ENCODE data around the gene PPIB. TPM values are rescaled to one million over a fixed set of nuclear protein-coding genes. Genes with fewer than 3 reads are reported as not detected.

PPIB gene
- total and polyA plus RNA-seq, 9 of the 15 experiments (the other 6 are each of a cell fraction or from before 2014, with no cell fraction given), result 306 to 746 (median 439) TPM

DNA sequence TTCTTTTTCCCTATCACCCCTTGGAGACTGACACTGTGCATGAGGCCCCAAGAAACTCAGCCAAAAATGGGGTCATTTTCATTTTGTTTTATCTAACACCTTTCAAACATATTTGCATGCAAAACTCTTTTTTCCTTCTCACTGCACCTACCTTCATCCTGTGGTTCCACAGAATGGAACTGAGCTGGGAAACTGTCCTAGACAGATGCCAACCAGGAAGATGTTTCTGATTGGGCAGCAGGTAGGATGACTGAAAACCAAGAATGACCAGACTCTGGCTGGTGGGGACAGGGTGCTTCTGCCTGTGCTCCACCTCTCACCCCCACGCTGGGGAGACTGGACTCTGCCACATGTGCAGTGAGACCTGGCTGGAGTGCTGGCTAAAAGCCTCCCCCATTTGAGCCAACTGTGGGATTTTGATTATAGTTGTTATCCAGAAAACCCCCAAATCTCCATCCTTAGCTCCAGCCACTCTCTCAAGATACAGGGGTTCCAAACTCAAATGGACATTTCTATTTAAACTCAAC, 5.2 kb downstream of the PPIB start (continued):
- TF ChIP-seq, protein P1, sequence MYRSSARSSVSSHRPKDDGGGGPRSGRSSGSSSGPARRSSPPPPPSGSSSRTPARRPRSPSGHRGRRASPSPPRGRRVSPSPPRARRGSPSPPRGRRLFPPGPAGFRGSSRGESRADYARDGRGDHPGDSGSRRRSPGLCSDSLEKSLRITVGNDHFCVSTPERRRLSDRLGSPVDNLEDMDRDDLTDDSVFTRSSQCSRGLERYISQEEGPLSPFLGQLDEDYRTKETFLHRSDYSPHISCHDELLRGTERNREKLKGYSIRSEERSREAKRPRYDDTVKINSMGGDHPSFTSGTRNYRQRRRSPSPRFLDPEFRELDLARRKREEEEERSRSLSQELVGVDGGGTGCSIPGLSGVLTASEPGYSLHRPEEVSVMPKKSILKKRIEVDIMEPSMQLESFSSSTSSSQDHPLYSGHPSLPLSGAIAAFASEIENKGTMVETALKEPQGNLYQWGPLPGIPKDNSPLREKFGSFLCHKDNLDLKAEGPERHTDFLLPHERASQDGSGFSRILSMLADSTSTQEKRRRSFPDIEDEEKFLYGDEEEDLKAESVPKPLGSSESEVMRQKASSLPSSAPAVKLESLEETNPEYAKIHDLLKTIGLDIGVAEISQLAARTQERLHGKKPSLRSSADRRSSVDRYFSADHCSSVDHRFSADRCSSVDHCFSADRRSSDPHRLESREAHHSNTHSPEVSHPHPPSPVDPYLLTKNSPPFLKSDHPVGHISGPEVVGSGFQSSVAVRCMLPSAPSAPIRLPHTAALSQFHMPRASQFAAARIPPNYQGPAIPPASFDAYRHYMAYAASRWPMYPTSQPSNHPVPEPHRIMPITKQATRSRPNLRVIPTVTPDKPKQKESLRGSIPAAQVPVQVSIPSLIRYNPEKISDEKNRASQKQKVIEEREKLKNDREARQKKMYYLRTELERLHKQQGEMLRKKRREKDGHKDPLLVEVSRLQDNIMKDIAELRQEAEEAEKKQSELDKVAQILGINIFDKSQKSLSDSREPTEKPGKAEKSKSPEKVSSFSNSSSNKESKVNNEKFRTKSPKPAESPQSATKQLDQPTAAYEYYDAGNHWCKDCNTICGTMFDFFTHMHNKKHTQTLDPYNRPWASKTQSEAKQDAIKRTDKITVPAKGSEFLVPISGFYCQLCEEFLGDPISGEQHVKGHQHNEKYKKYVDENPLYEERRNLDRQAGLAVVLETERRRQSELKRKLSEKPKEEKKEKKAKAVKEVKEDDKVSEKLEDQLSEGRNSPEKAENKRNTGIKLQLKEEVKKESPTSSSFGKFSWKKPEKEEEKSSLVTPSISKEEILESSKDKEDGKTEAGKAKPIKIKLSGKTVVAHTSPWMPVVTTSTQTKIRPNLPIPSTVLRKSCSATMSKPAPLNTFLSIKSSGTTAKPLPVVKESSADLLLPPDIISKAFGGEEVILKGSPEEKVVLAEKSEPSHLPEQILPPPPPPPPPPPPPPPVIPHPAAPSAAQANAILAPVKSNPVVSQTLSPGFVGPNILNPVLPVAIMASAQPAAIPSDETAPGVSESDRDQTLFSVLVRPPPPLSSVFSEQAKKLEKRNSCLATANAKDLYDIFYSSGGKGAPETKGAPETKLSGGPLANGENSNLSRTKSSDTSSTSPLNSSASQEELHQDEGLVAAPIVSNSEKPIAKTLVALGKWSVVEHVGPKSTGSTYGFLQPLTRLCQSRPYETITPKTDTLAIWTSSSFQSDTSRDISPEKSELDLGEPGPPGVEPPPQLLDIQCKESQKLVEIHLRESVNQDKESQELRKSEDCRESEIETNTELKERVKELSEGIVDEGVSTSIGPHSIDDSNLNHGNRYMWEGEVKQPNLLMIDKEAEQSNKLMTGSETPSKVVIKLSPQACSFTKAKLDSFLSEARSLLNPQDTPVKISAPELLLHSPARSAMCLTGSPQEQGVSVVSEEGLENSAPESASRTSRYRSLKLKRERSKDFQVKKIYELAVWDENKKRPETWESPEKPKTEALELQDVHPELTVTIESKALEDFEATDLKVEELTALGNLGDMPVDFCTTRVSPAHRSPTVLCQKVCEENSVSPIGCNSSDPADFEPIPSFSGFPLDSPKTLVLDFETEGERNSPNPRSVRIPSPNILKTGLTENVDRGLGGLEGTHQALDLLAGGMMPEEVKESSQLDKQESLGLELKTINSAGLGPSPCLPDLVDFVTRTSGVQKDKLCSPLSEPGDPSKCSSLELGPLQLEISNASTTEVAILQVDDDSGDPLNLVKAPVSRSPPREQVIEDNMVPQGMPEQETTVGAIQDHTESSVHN (IDR thresholded peaks at IDR 0.05; ENCODE audit: borderline replicate concordance in 1 of 2, low read depth in 1 of 2), result no peak

Data from K562 (cell line).